ENCODE data around the gene IL3RA.

IL3RA gene

GRCh38 chrX:1416965-1417760, 80.6 kb downstream of the IL3RA start:
- DNase-seq (ENCODE audit: low read depth) = no peak
- H3K4me3 ChIP-seq (ENCODE audit: low read depth, low read length) = no peak overlapping the region
- TF ChIP-seq CTCF (IDR thresholded peaks at IDR 0.05; ENCODE audit: insufficient read depth, low read depth, low read length, missing control alignments) = no peak

- TF ChIP-seq CTCF (IDR thresholded peaks at IDR 0.05; ENCODE audit: insufficient read depth, low read depth, low read length, missing control alignments) = no peak
- no peak for DNase-seq (ENCODE audit: low read depth)
Measured at GRCh38 chrX:1417921-1418771, 81.6 kb downstream of the IL3RA start.

GRCh38 chrX:1418901-1419544, 82.4 kb downstream of the IL3RA start:
- no peak for DNase-seq (ENCODE audit: low read depth)
- no peak for TF ChIP-seq CTCF (IDR thresholded peaks at IDR 0.05; ENCODE audit: insufficient read depth, low read depth, low read length, missing control alignments)

More at GRCh38 chrX:1417921-1418771, 81.6 kb downstream of the IL3RA start:
- H3K4me3 ChIP-seq (ENCODE audit: low read depth, low read length) = no peak overlapping the region

GRCh38 chrX:1419545-1420355, 83.2 kb downstream of the IL3RA start:
- no peak overlapping the region for H3K4me3 ChIP-seq (ENCODE audit: low read depth, low read length)
- no peak for DNase-seq (ENCODE audit: low read depth)
- TF ChIP-seq CTCF (IDR thresholded peaks at IDR 0.05; ENCODE audit: insufficient read depth, low read depth, low read length, missing control alignments) = no peak

More at GRCh38 chrX:1418901-1419544, 82.4 kb downstream of the IL3RA start:
- no peak overlapping the region for H3K4me3 ChIP-seq (ENCODE audit: low read depth, low read length)

GRCh38 chrX:1420371-1420770, 83.8 kb downstream of the IL3RA start:
- H3K4me3 ChIP-seq (ENCODE audit: low read depth, low read length) = no peak overlapping the region
- TF ChIP-seq CTCF (IDR thresholded peaks at IDR 0.05; ENCODE audit: insufficient read depth, low read depth, low read length, missing control alignments) = no peak
- no peak for DNase-seq (ENCODE audit: low read depth)

Data from GM12865 (cell line).